Prostate gland (tissue), 2 donors: ENCODE measurements around the gene FSD2.

Experiments
- CTCF ChIP-seq, 4 experiments: fragments of 200-600 bp in 2 of 4; fragments of 450-650 bp in 2 of 4; sonication (generic) in 2 of 4; IDR thresholded peaks; 1 replicate in 3 of 4; 2 replicates in 1 of 4; pipeline ENCODE4 v1.5.1; 2016 to 2019; ENCODE audit warnings: antibody characterized with exemption in 4 of 4, mild to moderate bottlenecking in 2 of 4, moderate library complexity in 2 of 4
- POLR2A ChIP-seq: fragments of 450-650 bp; IDR thresholded peaks from one replicate; pipeline ENCODE4 v1.6.1; 2016; ENCODE audit warnings: antibody characterized with exemption, mild to moderate bottlenecking
- POLR2AphosphoS5 ChIP-seq: sonication (generic); formaldehyde crosslinking; IDR thresholded peaks from one replicate; pipeline ENCODE4 v1.6.1; 2017; ENCODE audit warnings: antibody characterized with exemption

GRCh38 chr15:82793737-82794136 is 12.1 kb downstream of the FSD2 start:
- TF ChIP-seq CTCF (IDR thresholded peaks at IDR 0.05): no peak
- TF ChIP-seq POLR2A: no peak
- TF ChIP-seq POLR2AphosphoS5: no peak
